ENCODE measurements around the gene DFFA.
A peak's percentile ranks its signal among the peaks of the same experiment; 100 is the strongest.
"Not testable (repeated sequence)": the region's sequence is repeated elsewhere in the genome, so short reads cannot be mapped to it uniquely, and the experiment has no call there.

The DFFA gene

DNA sequence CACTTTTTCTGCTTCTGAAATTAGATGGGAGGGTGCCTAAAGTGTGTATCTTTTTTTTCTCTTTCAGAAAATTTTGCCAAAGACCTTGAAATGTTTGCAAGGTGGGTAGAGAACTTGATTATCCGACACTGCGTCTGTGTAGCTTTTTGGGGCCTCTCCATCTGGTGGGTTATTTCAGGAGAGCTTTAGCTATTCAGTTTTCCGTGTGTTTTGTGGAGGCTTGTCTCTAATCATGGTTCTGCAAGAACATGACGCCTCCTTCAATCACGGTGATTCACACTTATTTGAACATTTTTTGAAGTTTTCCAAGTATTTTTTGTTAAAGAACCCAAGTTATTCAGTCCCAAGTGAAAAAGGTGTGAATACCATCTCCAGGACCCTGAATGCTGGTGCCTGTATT lies 37.7 kb downstream of the DFFA start:
- intact Hi-C loops (cut with DNase I): loop anchor here (10.0 kb wide), 1 partner anchor 400 kb away; the partner anchor contains the start of gene UBE4B
- DNase-seq: no peak

- intact Hi-C loops (cut with DNase I): loop anchor here (10.0 kb wide), 1 partner anchor 399 kb away; the partner anchor contains the start of gene UBE4B
- no peak for DNase-seq
These were observed 38.5 kb downstream of the DFFA start for GRCh38 chr1:10433790-10434189.

DNA sequence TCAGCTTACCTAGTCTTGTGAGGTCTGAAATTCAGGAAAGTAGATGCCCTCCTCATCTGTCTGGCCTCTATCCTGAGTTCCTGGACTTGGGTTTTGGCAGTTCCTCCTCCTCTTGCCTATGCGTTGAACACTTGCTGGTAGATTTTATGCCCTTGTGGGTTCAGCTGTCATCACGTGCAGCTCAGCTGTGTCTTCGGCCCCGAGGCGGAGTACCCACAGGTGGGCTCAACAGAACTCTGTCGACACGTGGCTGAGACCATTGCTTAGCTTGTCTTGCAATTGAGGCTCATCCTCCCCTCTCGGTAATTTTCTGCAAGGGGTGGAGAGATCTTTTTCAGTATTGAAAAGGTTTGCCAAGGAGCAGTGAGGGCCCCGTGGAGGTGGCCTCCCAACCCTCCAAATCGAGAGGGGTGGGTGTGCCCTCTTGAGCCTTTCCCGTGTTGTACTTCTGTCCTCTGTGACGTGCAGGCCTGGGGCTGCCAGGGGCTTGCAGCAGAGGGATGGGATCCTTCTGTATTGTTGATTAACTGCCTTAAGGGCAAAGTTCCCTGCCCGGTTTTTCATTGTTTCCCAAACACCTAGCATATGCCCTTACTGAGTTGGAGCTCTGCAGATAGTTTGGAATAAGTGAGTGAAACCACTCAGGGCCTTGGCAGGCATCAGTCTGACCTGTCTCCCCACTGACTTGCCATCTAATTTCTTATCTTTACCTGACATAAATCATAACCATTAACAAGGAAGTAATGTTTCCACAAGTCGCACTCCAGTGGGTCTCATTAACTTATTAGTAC lies 39.2 kb downstream of the DFFA start:
- intact Hi-C loops (cut with DNase I): loop anchor here (10.0 kb wide), 1 partner anchor 398 kb away; the partner anchor contains the start of gene UBE4B
- peak in 1 of 10 donors; percentile 39 for DNase-seq

GRCh38 chr1:10431070-10431730 lies 41.1 kb downstream of the DFFA start:
- peak in 1 of 10 donors; percentile 54 for DNase-seq
- intact Hi-C loops (cut with DNase I): loop anchor here (2.0 to 10.0 kb wide), 3 partner anchors 32 to 396 kb away; partner anchors contain the start of genes DFFA, PGD and UBE4B

DNA sequence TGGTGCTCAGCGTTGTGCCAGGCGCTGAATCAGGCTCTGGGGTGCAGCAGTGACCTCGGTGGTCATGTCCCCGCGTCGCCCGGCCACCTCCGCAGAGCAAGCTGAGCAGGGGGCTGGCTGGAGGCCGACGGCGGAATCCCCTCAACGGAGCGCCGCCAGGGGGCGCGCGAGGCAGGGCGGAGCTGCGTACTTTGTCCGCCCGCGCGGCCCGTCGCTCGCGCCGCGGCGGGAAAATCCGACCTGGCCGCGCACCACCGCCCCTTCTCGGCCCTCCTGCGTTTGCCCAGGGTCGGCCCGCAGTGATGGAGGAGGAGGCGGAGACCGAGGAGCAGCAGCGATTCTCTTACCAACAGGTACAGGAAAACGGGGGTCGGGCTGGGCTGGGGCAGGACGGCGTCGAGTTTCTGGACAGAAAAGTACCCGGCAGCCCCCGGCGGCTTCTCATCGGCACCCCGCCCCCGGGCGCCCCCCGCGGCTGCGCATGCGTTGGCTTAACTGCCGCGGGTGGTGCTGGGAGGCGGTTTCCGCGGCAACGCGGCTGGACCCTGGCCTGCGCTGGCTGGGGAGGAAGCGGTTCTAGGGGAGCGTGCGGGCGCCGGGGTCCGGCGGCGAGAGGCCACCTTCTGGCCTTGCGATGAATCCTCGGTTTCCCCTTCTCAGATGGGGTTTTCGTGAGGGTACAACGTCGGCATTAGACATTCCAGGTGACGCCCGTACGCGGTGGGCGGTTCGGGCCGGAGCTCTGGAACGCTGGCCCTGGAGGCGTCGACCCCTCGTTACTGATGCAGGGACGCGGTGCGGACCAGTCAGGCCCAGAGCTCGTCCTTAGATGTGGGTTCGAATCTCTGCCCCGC lies 41.9 kb downstream of the DFFA start, which contains the start of gene CENPS:
TSS of gene CENPS (plus strand) at position 218 of the 854 bp plus-strand sequence. CDS start at position 303, 85 bp downstream.
- intact Hi-C loops (cut with DNase I): loop anchor here (1.0 to 10.0 kb wide), 4 partner anchors 32 to 396 kb away; partner anchors contain the start of genes DFFA, PGD and UBE4B
- DNase-seq: peak; percentile 67 to 96 (median 76)

DNA sequence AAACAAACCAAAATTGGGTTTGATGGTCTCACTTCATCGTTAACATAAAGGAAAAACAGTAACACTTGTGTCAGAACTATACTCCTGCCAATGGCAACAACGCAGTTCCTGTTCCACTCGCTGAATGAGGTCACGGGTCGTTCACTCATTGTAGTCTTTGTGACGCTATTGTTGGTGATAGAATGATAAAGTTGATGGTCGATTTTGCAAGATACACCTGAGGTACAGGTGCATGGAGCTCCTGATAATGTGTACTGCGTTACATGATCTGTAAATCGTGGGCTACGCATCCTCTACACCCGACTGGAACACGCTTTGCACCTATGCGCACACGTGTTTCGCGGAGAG lies 42.5 kb downstream of the DFFA start:
- DNase-seq: peak in 1 of 10 donors; percentile 16
- intact Hi-C loops (cut with DNase I): loop anchor here (1.0 to 10.0 kb wide), 7 partner anchors 31 to 803 kb away; partner anchors contain the start of genes DFFA, KIF1B, PGD and UBE4B

GRCh38 chr1:10428984-10429383 lies 43.3 kb downstream of the DFFA start:
- intact Hi-C loops (cut with DNase I): loop anchor here (1.0 to 5.0 kb wide), 4 partner anchors 52 to 802 kb away; partner anchors contain the start of gene KIF1B
- DNase-seq: peak in 1 of 10 donors; percentile 60

DNA sequence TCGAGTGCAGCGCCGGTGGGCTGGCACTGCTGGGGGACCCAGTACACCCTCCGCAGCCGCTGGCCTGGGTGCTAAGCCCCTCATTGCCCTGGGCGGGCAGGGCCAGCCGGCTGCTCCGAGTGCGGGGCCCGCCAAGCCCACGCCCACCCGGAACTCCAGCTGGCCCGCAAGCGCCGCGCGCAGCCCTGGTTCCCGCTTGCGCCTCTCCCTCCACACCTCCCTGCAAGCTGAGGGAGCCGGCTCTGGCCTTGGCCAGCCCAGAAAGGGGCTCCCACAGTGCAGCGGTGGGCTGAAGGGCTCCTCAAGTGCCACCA lies 45.8 kb downstream of the DFFA start:
- intact Hi-C loops (cut with DNase I): loop anchor here (5.0 kb wide), 1 partner anchor 799 kb away; no protein-coding TSS in a partner anchor
- peak in 1 of 10 donors; percentile 40 for DNase-seq

- DNase-seq: peak in 1 of 10 donors; percentile 77
- intact Hi-C loops (cut with DNase I): loop anchor here (5.0 kb wide), 1 partner anchor 799 kb away; no protein-coding TSS in a partner anchor
These were observed 46.3 kb downstream of the DFFA start for GRCh38 chr1:10425826-10426534.

DNA sequence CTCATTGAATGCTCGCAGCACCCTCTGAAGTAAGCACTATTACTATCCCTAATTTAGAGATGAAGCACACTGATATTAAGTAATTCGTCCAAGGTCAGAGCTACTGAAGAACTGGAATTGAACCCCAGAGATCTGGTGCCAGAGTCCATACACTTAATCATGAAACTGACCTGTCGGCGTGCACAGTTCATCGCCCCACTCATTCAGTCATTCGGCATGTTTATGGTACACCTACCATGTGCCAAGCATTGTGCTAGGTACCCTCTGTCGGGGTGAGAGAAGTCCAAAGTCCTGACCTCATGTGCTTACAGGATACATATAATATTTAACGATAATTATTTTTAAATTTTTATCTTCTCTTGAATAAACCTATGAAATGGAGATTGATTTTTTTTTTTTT lies 47.7 kb downstream of the DFFA start:
- DNase-seq: peak in 1 of 10 donors; percentile 24
- intact Hi-C loops (cut with DNase I): loop anchor here (5.0 kb wide), 1 partner anchor 797 kb away; no protein-coding TSS in a partner anchor

GRCh38 chr1:10424034-10424433 lies 48.3 kb downstream of the DFFA start:
- peak in 1 of 10 donors; percentile 63 for DNase-seq
- intact Hi-C loops (cut with DNase I): no loop called here

- intact Hi-C loops (cut with DNase I): no loop called here
- DNase-seq: peak in 1 of 10 donors; percentile 8
These were observed 50.7 kb downstream of the DFFA start for GRCh38 chr1:10421637-10422036.

DNA sequence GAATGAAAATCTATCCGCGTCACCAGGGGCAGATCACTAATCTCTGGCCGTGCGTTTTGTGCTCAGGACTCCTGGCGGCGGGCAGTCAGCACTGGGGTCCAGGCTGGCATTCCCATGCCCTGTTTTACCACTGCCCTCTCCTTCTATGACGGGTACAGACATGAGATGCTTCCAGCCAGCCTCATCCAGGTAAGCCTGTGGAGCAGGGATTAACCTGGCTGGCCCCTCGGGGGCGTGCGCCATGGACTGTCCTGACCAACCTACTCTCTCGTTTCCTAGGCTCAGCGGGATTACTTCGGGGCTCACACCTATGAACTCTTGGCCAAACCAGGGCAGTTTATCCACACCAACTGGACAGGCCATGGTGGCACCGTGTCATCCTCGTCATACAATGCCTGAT lies 53.0 kb downstream of the DFFA start:
- intact Hi-C loops (cut with DNase I): no loop called here

DNA sequence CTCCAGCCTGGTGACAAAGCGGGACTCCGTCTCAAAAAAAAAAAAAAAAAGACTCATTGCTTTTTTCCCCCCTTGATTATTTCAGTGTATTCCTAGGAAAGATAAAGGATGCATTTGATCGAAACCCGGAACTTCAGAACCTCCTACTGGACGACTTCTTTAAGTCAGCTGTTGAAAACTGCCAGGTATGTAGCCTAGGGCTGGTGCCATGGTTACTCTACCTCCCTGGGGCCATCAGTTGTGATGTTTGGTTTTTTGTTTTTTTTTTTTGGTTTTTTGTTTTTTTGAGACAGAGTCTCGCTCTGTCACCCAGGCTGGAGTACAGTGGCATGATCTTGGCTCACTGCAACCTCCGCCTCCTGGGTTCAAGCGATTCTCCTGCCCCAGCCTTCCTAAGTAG lies 53.6 kb downstream of the DFFA start:
- intact Hi-C loops (cut with DNase I); DNase-seq: not testable (repeated sequence)

More for the DNA sequence above, 53.0 kb downstream of the DFFA start:
- DNase-seq: peak in 2 of 10 donors; percentile 34 to 62

- DNase-seq: peak in 1 of 10 donors; percentile 8
- intact Hi-C loops (cut with DNase I): not testable (repeated sequence)
These were observed 56.4 kb downstream of the DFFA start for GRCh38 chr1:10415967-10416366.

DNA sequence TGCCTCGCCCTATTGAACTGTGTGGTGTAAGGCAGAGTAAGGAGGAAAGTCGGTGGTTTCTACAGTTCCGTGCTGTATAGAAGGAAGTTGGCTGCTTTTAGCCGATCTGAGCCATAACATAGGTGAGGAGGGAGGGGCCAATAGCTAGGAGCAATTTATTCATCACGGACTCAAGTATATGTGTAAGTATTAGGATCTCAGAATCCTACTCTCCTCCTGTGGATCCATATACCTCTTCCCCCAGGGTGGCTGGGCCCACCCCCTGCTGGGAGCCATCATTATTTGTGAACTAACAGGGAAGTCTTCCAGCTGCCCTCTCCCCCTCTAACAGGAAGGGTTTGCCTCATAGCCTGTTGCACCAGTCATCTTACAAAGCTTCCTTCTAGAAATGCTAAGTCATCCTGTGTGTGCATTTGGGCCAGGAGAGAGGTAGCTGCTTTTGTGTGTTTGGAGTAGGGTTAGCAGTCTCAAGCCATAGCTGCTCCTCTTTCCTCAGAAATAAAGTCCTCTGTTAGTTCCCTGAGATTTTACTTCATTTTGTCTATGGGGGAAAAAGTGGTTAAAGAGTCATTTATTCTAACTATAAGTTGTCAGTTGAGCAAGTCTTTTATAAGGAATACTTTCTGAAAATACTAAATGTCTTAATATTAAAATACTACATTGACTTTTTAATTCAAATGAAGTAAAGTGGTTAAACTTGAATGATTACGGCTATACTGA lies 57.0 kb downstream of the DFFA start:
- DNase-seq: peak in 2 of 10 donors; percentile 26 to 55
- intact Hi-C loops (cut with DNase I): no loop called here

GRCh38 chr1:10407201-10407600 lies 65.1 kb downstream of the DFFA start:
- intact Hi-C loops (cut with DNase I): no loop called here

More at GRCh38 chr1:10407201-10407600, 65.1 kb downstream of the DFFA start:
- DNase-seq: peak in 1 of 10 donors; percentile 6

Data from posterior cingulate gyrus (tissue), 11 donors.